H1 (cell line): Measurements from ENCODE around the gene CST11. TPM values are rescaled to one million over a fixed set of nuclear protein-coding genes. Genes with fewer than 3 reads are reported as not detected.

Experiments used
- CTCF ChIA-PET: fragments of 300-600 bp; sonication (Branson Sonifier 250); formaldehyde crosslinking; loops from one replicate; lab custom pipeline; 2021; ENCODE audit not compliant: partially characterized antibody; lab: Charles Lee
- POLR2A ChIA-PET: fragments of 300-600 bp; sonication (Branson Sonifier 250); formaldehyde crosslinking; loops from one replicate; lab custom pipeline; 2021; ENCODE audit warnings: inconsistent platforms; ENCODE audit not compliant: partially characterized antibody; lab: Charles Lee
- DNase-seq, 2 experiments: peaks; one replicate each; pipeline versions ENCODE4 v3.0.0 to v3.0.0-alpha.2; 2010 to 2022; ENCODE audit warnings: low spot score in 2 of 2, low read depth in 1 of 2, mixed read lengths in 1 of 2
- FAIRE-seq: peaks from 2 replicates; lab custom pipeline; 2011; peaks lifted over from hg19 to GRCh38; lab: Jason Lieb, UNC
- H2AFZ ChIP-seq: 2 replicates; pipeline ENCODE4 v1.8.1; 2012; ENCODE audit warnings: low read length, inconsistent platforms
- H2AK5ac ChIP-seq: 2 replicates; pipeline ENCODE4 v1.6.1; 2013; ENCODE audit warnings: low read depth, low read length
- H2BK120ac ChIP-seq: replicated peaks from 2 replicates; pipeline ENCODE3; 2013; ENCODE audit warnings: low read depth, low read length, inconsistent platforms
- H2BK12ac ChIP-seq: 2 replicates; pipeline ENCODE4 v1.6.1; 2013; ENCODE audit warnings: low read depth, low read length
- H2BK15ac ChIP-seq: 2 replicates; pipeline ENCODE4 v1.6.1; 2013; ENCODE audit warnings: low read length
- H2BK20ac ChIP-seq: 2 replicates; pipeline ENCODE4 v1.6.1; 2013; ENCODE audit warnings: low read length
- H2BK5ac ChIP-seq: 2 replicates; pipeline ENCODE4 v1.6.1; 2013; ENCODE audit warnings: low read depth, low read length
- H3K14ac ChIP-seq: 2 replicates; pipeline ENCODE4 v1.6.1; 2013; ENCODE audit warnings: inconsistent platforms; ENCODE audit not compliant: insufficient read length
- H3K18ac ChIP-seq: 2 replicates; pipeline ENCODE4 v1.6.1; 2013; ENCODE audit warnings: low read length; ENCODE audit errors: extremely low read depth
- H3K23ac ChIP-seq: 2 replicates; pipeline ENCODE4 v1.6.1; 2013; ENCODE audit warnings: inconsistent platforms; ENCODE audit not compliant: insufficient read length
- H3K23me2 ChIP-seq: 2 replicates; pipeline ENCODE4 v1.6.1; 2013; ENCODE audit warnings: low read depth, low read length
- H3K27ac ChIP-seq: 2 replicates; pipeline ENCODE4 v1.6.1; 2011; ENCODE audit warnings: low read depth, low read length, inconsistent platforms
- H3K27me3 ChIP-seq, 4 experiments: replicated peaks in 1 of 4; 1 replicate in 1 of 4; 2 replicates in 3 of 4; pipeline versions ENCODE4 v1.6.1 to v1.8.1; 2011 to 2013; ENCODE audit warnings: low read length in 3 of 4, mild to moderate bottlenecking in 3 of 4, inconsistent platforms in 2 of 4, mixed read lengths in 2 of 4, moderate library complexity in 1 of 4; ENCODE audit not compliant: control insufficient read depth in 3 of 4, insufficient read depth in 3 of 4; ENCODE audit errors: extremely low read depth in 1 of 4
- H3K36me3 ChIP-seq, 4 experiments: 2 replicates each; pipeline versions ENCODE4 v1.6.1 to v1.8.1; 2011 to 2013; ENCODE audit warnings: mild to moderate bottlenecking in 4 of 4, low read length in 3 of 4, moderate library complexity in 2 of 4, control low read depth in 1 of 4, inconsistent platforms in 1 of 4; ENCODE audit not compliant: insufficient read depth in 4 of 4, control insufficient read depth in 2 of 4
- H3K4ac ChIP-seq: replicated peaks from 2 replicates; pipeline ENCODE3; 2013; ENCODE audit warnings: low read length, low read depth, mixed read lengths, inconsistent platforms; ENCODE audit not compliant: insufficient read length
- H3K4me1 ChIP-seq, 4 experiments: replicated peaks in 1 of 4; 1 replicate in 1 of 4; 2 replicates in 3 of 4; pipeline versions ENCODE4 v1.6.1 to v1.8.1; 2011 to 2013; ENCODE audit warnings: low read length in 3 of 4, inconsistent platforms in 2 of 4, mixed read lengths in 1 of 4; ENCODE audit not compliant: insufficient read depth in 4 of 4, control insufficient read depth in 3 of 4
- H3K4me2 ChIP-seq, 2 experiments: 2 replicates each; pipeline versions ENCODE4 v1.6.1 to v1.8.1; 2011 to 2013; ENCODE audit warnings: low read depth in 2 of 2, low read length in 2 of 2, control low read depth in 1 of 2, inconsistent platforms in 1 of 2, mild to moderate bottlenecking in 1 of 2; ENCODE audit not compliant: insufficient read depth in 1 of 2
- H3K4me3 ChIP-seq, 4 experiments: fragments of 200-600, 300-600 bp in 1 of 4; sonication (generic), shearing (Covaris generic), sonication (Bioruptor Twin) in 1 of 4; 2 replicates each; pipeline versions ENCODE4 v1.5.1 to v1.8.1; 2011 to 2016; ENCODE audit warnings: low read length in 4 of 4, low read depth in 3 of 4, control low read depth in 2 of 4, inconsistent platforms in 2 of 4, mild to moderate bottlenecking in 2 of 4, mixed read lengths in 1 of 4, moderate library complexity in 1 of 4; ENCODE audit not compliant: insufficient read depth in 2 of 4; ENCODE audit errors: extremely low read depth in 1 of 4
- H3K56ac ChIP-seq: replicated peaks from 2 replicates; pipeline ENCODE3; 2013; ENCODE audit warnings: low read depth, mild to moderate bottlenecking, mixed read lengths, low read length, inconsistent platforms; ENCODE audit not compliant: insufficient read length
- H3K79me1 ChIP-seq: 2 replicates; pipeline ENCODE4 v1.6.1; 2013; ENCODE audit warnings: low read depth, low read length, control low read depth
- H3K79me2 ChIP-seq, 2 experiments: 2 replicates each; pipeline versions ENCODE4 v1.6.1 to v1.8.1; 2012 to 2013; ENCODE audit warnings: low read length in 2 of 2, mild to moderate bottlenecking in 2 of 2, inconsistent platforms in 1 of 2; ENCODE audit not compliant: insufficient read depth in 2 of 2, control insufficient read depth in 1 of 2
- H3K9ac ChIP-seq, 4 experiments: replicated peaks in 1 of 4; 1 replicate in 1 of 4; 2 replicates in 3 of 4; pipeline versions ENCODE4 v1.6.1 to v1.8.1; 2011 to 2013; ENCODE audit warnings: low read depth in 3 of 4, low read length in 3 of 4, control low read depth in 2 of 4, mild to moderate bottlenecking in 2 of 4, moderate library complexity in 2 of 4, inconsistent platforms in 1 of 4; ENCODE audit errors: extremely low read depth in 1 of 4
- H3K9me3 ChIP-seq, 2 experiments: 2 replicates each; pipeline versions ENCODE4 v1.6.1 to v1.8.1; 2012 to 2013; ENCODE audit warnings: mild to moderate bottlenecking in 2 of 2, moderate library complexity in 2 of 2, control low read depth in 1 of 2, inconsistent platforms in 1 of 2, low read depth in 1 of 2, low read length in 1 of 2, mixed read lengths in 1 of 2; ENCODE audit not compliant: insufficient read depth in 2 of 2
- H4K20me1 ChIP-seq, 2 experiments: replicated peaks in 1 of 2; 2 replicates each; pipeline versions ENCODE3 to v1.8.1; 2011 to 2013; ENCODE audit warnings: inconsistent platforms in 2 of 2, low read length in 2 of 2, mild to moderate bottlenecking in 1 of 2; ENCODE audit not compliant: insufficient read depth in 2 of 2, control insufficient read depth in 1 of 2
- H4K5ac ChIP-seq: 2 replicates; pipeline ENCODE4 v1.6.1; 2013; ENCODE audit warnings: low read length, low read depth, mixed read lengths, inconsistent platforms; ENCODE audit not compliant: insufficient read length
- H4K8ac ChIP-seq: 2 replicates; pipeline ENCODE4 v1.8.0; 2013; ENCODE audit warnings: mild to moderate bottlenecking, moderate library complexity, low read length, inconsistent platforms; ENCODE audit not compliant: insufficient read depth; ENCODE audit errors: extremely low read depth
- H4K91ac ChIP-seq: replicated peaks from 2 replicates; pipeline ENCODE3; 2013; ENCODE audit warnings: low read length, mixed read lengths, inconsistent platforms; ENCODE audit not compliant: insufficient read length
- BCL11A ChIP-seq, 2 experiments: IDR thresholded peaks; one replicate each; pipeline ENCODE4 v1.6.1; 2011; ENCODE audit warnings: low read depth in 2 of 2, low read length in 2 of 2, mild to moderate bottlenecking in 2 of 2
- HDAC6 ChIP-seq: IDR thresholded peaks from one replicate; pipeline ENCODE4 v1.7.1; 2012; ENCODE audit warnings: low read depth, mild to moderate bottlenecking, inconsistent platforms, low read length, moderate library complexity
- KDM4A ChIP-seq: IDR thresholded peaks from one replicate; pipeline ENCODE4 v1.7.1; 2012; ENCODE audit warnings: low read depth, mild to moderate bottlenecking, moderate library complexity, low read length, inconsistent platforms; ENCODE audit not compliant: severe bottlenecking
- POLR2A ChIP-seq, 2 experiments: IDR thresholded peaks; 1 replicate in 1 of 2; 2 replicates in 1 of 2; pipeline ENCODE4 v1.6.1; 2011; ENCODE audit warnings: low read depth in 2 of 2, low read length in 2 of 2, mild to moderate bottlenecking in 2 of 2; ENCODE audit errors: control extremely low read depth in 1 of 2
- POLR2AphosphoS5 ChIP-seq: IDR thresholded peaks from 2 replicates; pipeline ENCODE4 v1.6.1; 2011; ENCODE audit warnings: low read depth, low read length
- SAP30 ChIP-seq: fragments of 300-600 bp; sonication (generic); IDR thresholded peaks from 2 replicates; pipeline ENCODE4 v1.7.1; 2012; ENCODE audit warnings: low read length, moderate library complexity, mild to moderate bottlenecking, inconsistent platforms; ENCODE audit not compliant: insufficient read depth, insufficient replicate concordance
- TAF7 ChIP-seq: optimal IDR thresholded peaks from 2 replicates; pipeline ENCODE3; 2011; ENCODE audit warnings: low read depth, mild to moderate bottlenecking, inconsistent platforms, low read length, moderate library complexity, borderline replicate concordance
- TEAD4 ChIP-seq: IDR thresholded peaks from 2 replicates; pipeline ENCODE4 v1.6.1; 2012; ENCODE audit warnings: low read depth, low read length, inconsistent platforms, mixed read lengths
- ZNF274 ChIP-seq: IDR thresholded peaks from 2 replicates; pipeline ENCODE4 v1.7.0; 2012; ENCODE audit warnings: low read length, borderline replicate concordance; ENCODE audit errors: extremely low read depth
- WGBS, 2 experiments: shearing (Covaris generic) in 1 of 2; methylation state at CpG; one replicate each; pipeline versions ENCODE4 v1.1.6 to v1.1.7; 2013 to 2015; ENCODE audit warnings: low lambda C conversion rate in 2 of 2, mixed read lengths in 2 of 2, inconsistent platforms in 1 of 2, low coverage in 1 of 2, missing lambda C conversion rate in 1 of 2; ENCODE audit not compliant: insufficient replicate concordance in 2 of 2, insufficient coverage in 1 of 2, insufficient read length in 1 of 2; ENCODE audit errors: extremely low coverage in 1 of 2, missing lambda C conversion rate in 1 of 2; 5-methylcytosine and 5-hydroxymethylcytosine counted together
- polyA plus RNA-seq, 7 experiments: library from polyadenylated mRNA; depleted of rRNA in 3 of 7; stranded (reverse) in 5 of 7; unstranded in 2 of 7; fragments of >200 nt in 5 of 7; fragments of 200-250 nt in 2 of 7; gene quantifications; 1 replicate in 5 of 7; 2 replicates in 1 of 7; 4 replicates in 1 of 7; pipeline versions ENCODE4 v1.2.1 to v1.2.3, GENCODE V29; 2011 to 2013; ENCODE audit warnings: missing spikeins in 2 of 7, mixed read lengths in 2 of 7
- total RNA-seq: library from RNA; stranded (reverse); fragmentation: NEBNext Ultra II Directional; extraction: Animal tissue kit (Norgen Biotek cat#: 25700); gene quantifications from 2 replicates; pipeline ENCODE4 v1.2.1, GENCODE V29; 2021

Gene CST11
- total and polyA plus RNA-seq, 2 of the 8 experiments (the other 6 are each of a cell fraction or from before 2014, with no cell fraction given), result 2.0 TPM; not detected in 1

DNA sequence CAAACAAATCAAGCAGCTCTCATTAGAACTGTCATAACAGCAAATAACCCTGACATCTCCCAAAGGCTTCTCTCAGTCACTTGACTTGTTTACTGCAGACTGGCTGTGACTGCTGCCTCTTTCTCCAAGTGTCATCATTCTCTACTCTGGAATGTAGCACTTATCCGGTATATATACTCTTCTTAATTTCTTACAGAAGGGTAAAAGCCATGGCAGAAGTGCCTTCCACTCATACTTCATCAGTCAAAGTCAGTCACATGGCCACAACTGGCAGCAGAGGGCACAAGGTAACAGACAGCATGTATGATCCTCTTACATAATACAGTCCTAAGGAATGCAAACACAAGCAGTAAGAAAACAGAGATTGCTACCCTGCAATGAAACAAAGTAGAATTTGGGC lies 40.6 kb downstream of the CST11 start:
- Histone ChIP-seq H3K36me3 (no peaks in the 10 kb centered on the region), H2BK20ac (no peak overlapping the region), H3K27me3 (no peaks in the 10 kb centered on the region), H4K20me1 (peaks cover 8 to 18% of the 10 kb centered on the region in 2 experiments), H4K8ac (no peak overlapping the region), H2BK120ac (no peak overlapping the region), H3K4me3 (no peak overlapping the region; a peak in 1 of 8 replicates), H2AK5ac (no peak overlapping the region), H2BK15ac (no peak overlapping the region), H3K4ac (no peak overlapping the region), H3K9me3 (no peaks in the 10 kb centered on the region), H3K79me1 (0 out of 2 replicates have a peak, but pooled peaks cover 8% of the 10 kb centered on the region), H3K14ac (no peak overlapping the region), H3K4me1 (peaks cover 0 to 3% (median 0%) of the 10 kb centered on the region in 4 experiments; a peak in 2 of 7 replicates), H3K23me2 (no peaks in the 10 kb centered on the region), H3K23ac (no peak overlapping the region), H4K5ac (no peak overlapping the region), H2BK5ac (no peak overlapping the region), H3K18ac (no peak overlapping the region), H3K79me2 (peaks cover 15 to 99% of the 10 kb centered on the region in 2 experiments), H2BK12ac (no peak overlapping the region), H3K27ac (no peak overlapping the region), H3K56ac (no peak overlapping the region), H3K9ac (no peak overlapping the region), H4K91ac (no peak overlapping the region), H3K4me2 (no peak overlapping the region), H2AFZ (no peak overlapping the region)
- ChIA-PET POLR2A (interaction anchor here (0.9 kb wide), 1 partner anchor 9 kb away, joined by 3 read pairs; no protein-coding TSS in a partner anchor), CTCF (interaction anchor here (0.7 kb wide), 1 partner anchor 189 kb away, joined by 3 read pairs; no protein-coding TSS in a partner anchor)
- FAIRE-seq (no peak), DNase-seq (no peak)
- WGBS, 2 experiments, result 89% methylated on average over 1 of the region's 1 CpG; no CpG with 5 or more reads in 1 of the 2 experiments
- TF ChIP-seq TAF7 (no peak), BCL11A (IDR thresholded peaks at IDR 0.05; ENCODE audit: low read depth in 2 of 2, low read length in 2 of 2) (no peak), TEAD4 (no peak), ZNF274 (no peak), POLR2AphosphoS5 (no peak), HDAC6 (no peak), SAP30 (no peak), POLR2A (IDR thresholded peaks at IDR 0.05; ENCODE audit: control extremely low read depth in 1 of 2, low read depth in 2 of 2, low read length in 2 of 2) (no peak), KDM4A (no peak)
